RWPE1 (cell line): ENCODE measurements around the gene PLCL1.

Experiments
- CTCF ChIA-PET: fragments of 350-600 bp; sonication (Branson Sonifier 250); formaldehyde crosslinking; extraction: SDS; loops from one replicate; lab custom pipeline; 2021; lab: Yijun Ruan, JAX
- POLR2A ChIA-PET: fragments of 400-600 bp; formaldehyde crosslinking; extraction: SDS; loops from one replicate; lab custom pipeline; 2020; ENCODE audit warnings: antibody characterized with exemption; ENCODE audit not compliant: low non-redundant PET; lab: Yijun Ruan, JAX
- DNase-seq: peaks from one replicate; pipeline ENCODE4 v3.0.0; 2012; ENCODE audit warnings: low spot score
- H3K27ac ChIP-seq: fragments of 450-650 bp; 2 replicates; pipeline ENCODE4 v1.5.1; 2017
- CTCF ChIP-seq: fragments of 450-650 bp; conservative IDR thresholded peaks from 2 replicates; pipeline ENCODE4 v1.5.1; 2017; ENCODE audit warnings: low read depth, mild to moderate bottlenecking

The PLCL1 gene

GRCh38 chr2:197950724-197951123, 146.3 kb downstream of the PLCL1 start:
- TF ChIP-seq CTCF: no peak
- CTCF ChIA-PET: no interaction called here
- no peak for DNase-seq
- POLR2A ChIA-PET: no interaction called here
- no peak overlapping the region for H3K27ac ChIP-seq

GRCh38 chr2:197952540-197953202, 148.3 kb downstream of the PLCL1 start:
- no peak overlapping the region for H3K27ac ChIP-seq
- DNase-seq: no peak
- ChIA-PET POLR2A (no interaction called here), CTCF (no interaction called here)
- no peak for TF ChIP-seq CTCF

GRCh38 chr2:197954328-197954727, 149.9 kb downstream of the PLCL1 start:
- H3K27ac ChIP-seq: no peak overlapping the region
- no peak for TF ChIP-seq CTCF
- ChIA-PET POLR2A (no interaction called here), CTCF (no interaction called here)
- DNase-seq: no peak

GRCh38 chr2:197958592-197959150, 154.3 kb downstream of the PLCL1 start:
- CTCF ChIA-PET: interaction anchor here (0.6 to 0.7 kb wide), 2 partner anchors 159 to 168 kb away, joined by 3 read pairs; no protein-coding TSS in a partner anchor
- no peak for TF ChIP-seq CTCF
- no peak overlapping the region for H3K27ac ChIP-seq
- POLR2A ChIA-PET: no interaction called here
- no peak for DNase-seq

GRCh38 chr2:197959383-197959782, 155.0 kb downstream of the PLCL1 start:
- ChIA-PET POLR2A (no interaction called here), CTCF (no interaction called here)

GRCh38 chr2:197960786-197961185, 156.4 kb downstream of the PLCL1 start:
- no peak for TF ChIP-seq CTCF
- POLR2A ChIA-PET: no interaction called here
- CTCF ChIA-PET: no interaction called here
- H3K27ac ChIP-seq: no peak overlapping the region
- DNase-seq: no peak

More at GRCh38 chr2:197959383-197959782, 155.0 kb downstream of the PLCL1 start:
- no peak for TF ChIP-seq CTCF
- no peak overlapping the region for H3K27ac ChIP-seq
- no peak for DNase-seq
